Measurements from ENCODE around the gene PKD1L1. TPM values are rescaled to one million over a fixed set of nuclear protein-coding genes. Genes with fewer than 3 reads are reported as not detected.

Gene PKD1L1
- under 0.01 TPM in 2 replicates for total RNA-seq

GRCh38 chr7:47948141-47948790 lies at the start of gene PKD1L1:
TSS of gene PKD1L1 (minus strand) at chr7:47948466. CDS start at chr7:47948440, 26 bp downstream.

DNA sequence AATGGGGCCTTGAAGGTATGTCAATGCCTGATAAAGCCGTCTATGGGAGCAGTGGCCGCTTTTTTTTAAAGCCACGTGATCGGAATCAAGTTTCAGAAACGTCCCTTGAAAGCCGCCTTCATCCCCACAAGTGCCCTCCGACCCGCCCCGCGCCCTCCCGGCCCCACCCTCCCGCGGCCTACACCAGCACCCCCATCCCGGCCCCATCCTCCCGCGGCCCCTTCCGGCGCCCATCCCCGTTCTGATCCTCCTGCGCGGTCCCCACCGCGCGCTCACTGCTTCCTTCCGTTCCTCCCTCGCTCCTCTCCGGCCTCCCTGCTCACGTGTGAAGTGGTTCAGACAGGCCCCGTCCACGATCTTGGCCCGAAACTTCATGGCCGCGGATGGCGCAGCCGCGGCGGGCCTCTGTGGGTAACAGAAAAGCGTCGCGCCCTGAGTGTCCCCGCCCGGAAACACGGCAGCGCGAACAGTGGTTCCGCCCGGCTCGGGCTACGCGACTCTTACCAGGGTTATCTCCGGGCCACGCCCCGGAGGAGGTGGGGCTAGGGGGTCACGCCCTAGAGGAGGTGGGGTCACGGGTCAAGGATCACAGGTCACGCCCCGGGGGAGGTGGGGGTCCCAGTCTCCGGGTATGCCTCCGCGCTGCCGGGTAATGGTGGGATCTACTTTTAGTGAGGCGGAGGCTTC lies 31.0 kb upstream of the PKD1L1 start, which contains the start of gene HUS1:
HUS1 (minus strand) TSS at position 471 of the 687 bp plus-strand sequence; CDS start at position 375, 96 bp downstream.

Other genes starting within 250 kb of the PKD1L1 start
- gene HUS1, start 31.1 kb upstream of the PKD1L1 start, total RNA-seq = 17.9 and 28.6 TPM in 2 replicates
- gene SUN3, start 80.6 kb upstream of the PKD1L1 start, total RNA-seq = not detected in 2 replicates
- 0.11 TPM in 1 of 2 replicates, not detected in the other for gene C7orf57, start 87.1 kb upstream of the PKD1L1 start, total RNA-seq
- 10.9 and 22.8 TPM in 2 replicates for gene UPP1, start 140.8 kb upstream of the PKD1L1 start, total RNA-seq
- gene ABCA13, start 223.0 kb upstream of the PKD1L1 start, total RNA-seq = 0.62 and 1.1 TPM in 2 replicates

Data from uterine smooth muscle cell (primary cell).